PC-9 (cell line): ENCODE measurements around the gene CAPN5.

Experiments
- EZH2 ChIP-seq: fragments of 200-600 bp; sonication (generic); IDR thresholded peaks from 2 replicates; pipeline ENCODE4 v1.8.0; 2017; ENCODE audit warnings: antibody characterized with exemption, low read depth
- TF ChIP-seq, protein P1 (sequence below): fragments of 200-600 bp; sonication (generic); conservative IDR thresholded peaks from 2 replicates; pipeline ENCODE4 v1.6.1; 2017; ENCODE audit warnings: mixed run types, antibody characterized with exemption, mild to moderate bottlenecking, moderate library complexity

- TF ChIP-seq, protein P1, sequence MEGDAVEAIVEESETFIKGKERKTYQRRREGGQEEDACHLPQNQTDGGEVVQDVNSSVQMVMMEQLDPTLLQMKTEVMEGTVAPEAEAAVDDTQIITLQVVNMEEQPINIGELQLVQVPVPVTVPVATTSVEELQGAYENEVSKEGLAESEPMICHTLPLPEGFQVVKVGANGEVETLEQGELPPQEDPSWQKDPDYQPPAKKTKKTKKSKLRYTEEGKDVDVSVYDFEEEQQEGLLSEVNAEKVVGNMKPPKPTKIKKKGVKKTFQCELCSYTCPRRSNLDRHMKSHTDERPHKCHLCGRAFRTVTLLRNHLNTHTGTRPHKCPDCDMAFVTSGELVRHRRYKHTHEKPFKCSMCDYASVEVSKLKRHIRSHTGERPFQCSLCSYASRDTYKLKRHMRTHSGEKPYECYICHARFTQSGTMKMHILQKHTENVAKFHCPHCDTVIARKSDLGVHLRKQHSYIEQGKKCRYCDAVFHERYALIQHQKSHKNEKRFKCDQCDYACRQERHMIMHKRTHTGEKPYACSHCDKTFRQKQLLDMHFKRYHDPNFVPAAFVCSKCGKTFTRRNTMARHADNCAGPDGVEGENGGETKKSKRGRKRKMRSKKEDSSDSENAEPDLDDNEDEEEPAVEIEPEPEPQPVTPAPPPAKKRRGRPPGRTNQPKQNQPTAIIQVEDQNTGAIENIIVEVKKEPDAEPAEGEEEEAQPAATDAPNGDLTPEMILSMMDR, result no peak
- no peak for TF ChIP-seq EZH2
Observed at GRCh38 chr11:77129069-77129841, 62.5 kb downstream of the CAPN5 start.
